ENCODE results near the gene COG4. TPM values are rescaled to one million over a fixed set of nuclear protein-coding genes. Genes with fewer than 3 reads are reported as not detected.
A peak's percentile ranks its signal among the peaks of the same experiment; 100 is the strongest.

Gene COG4
- total RNA-seq, 4 donors from 2014 or later, result 41.1 to 109 (median 47.1) TPM

DNA sequence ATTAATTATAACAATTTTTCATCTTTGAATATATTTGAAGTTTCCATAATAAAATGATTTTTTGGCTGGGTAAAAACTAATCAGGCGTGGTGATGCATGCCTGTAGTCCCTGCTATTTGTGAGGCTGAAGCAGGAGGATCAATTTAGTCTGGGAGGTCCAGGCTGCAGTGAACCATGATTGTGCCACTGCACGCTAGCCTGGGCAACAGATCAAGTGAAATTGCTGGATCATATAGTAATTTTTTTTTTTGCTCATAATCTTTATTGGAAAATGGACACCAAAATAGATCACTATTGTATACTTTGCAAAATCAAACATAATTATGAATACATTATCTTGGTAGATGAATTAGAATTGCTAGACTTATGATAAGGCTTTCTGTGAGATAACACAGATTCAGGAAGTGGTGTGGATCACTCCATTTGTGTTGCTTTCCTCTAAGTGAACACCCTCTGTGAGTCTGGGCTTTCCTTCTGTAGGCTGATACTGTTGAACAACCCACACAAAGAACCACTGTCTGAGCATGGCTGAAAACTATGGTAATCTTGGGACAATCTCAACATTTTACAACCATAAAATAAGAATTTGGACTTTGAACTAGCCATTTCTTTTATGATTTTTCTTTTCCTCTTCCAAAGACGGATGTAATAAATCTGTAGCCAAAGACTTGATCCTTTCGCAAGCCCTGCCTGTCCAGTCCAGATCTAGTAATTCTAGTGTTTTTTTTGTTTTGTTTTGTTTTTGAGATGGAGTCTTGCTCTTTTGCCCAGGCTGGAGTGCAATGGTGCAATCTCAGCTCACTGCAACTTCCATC is 78.9 kb downstream of the COG4 start:
- TF ChIP-seq CTCF (IDR thresholded peaks at IDR 0.05) (no peak), POLR2A (IDR thresholded peaks at IDR 0.05) (no peak), EP300 (IDR thresholded peaks at IDR 0.05) (no peak)
- H3K27ac ChIP-seq, result peak overlapping the region in 2 of 4 donors; percentile 15
- WGBS, 2 donors, result 57 to 66% methylated on average over 4 of the region's 4 CpGs
- H3K4me3 ChIP-seq, result no peak overlapping the region
- H3K9me3 ChIP-seq, result no peaks in the 10 kb centered on the region
- H3K36me3 ChIP-seq, result no peaks in the 10 kb centered on the region
- H3K27me3 ChIP-seq, result no peaks in the 10 kb centered on the region
- no peak for DNase-seq (ENCODE audit: low spot score in 2 of 2)
- peaks cover 0 to 6% (median 0%) of the 10 kb centered on the region in 4 donors for H3K4me1 ChIP-seq

DNA sequence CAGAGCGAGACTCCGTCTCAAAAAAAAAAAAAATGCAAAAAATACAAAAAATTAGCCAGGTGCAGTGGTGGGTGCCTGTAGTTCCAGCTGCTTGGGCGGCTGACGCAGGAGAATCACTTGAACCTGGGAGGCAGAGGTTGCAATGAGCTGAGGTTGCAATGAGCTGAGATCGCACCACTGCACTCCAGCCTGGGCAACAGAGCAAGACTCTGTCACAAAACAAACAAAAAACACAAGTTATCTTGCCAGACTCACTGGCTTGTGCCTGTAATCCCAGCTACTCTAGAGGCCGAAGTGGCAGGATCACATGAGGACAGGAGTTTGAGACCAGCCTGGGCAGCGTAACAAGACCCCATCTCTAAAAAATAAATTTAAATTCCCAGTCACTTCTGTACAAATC is 81.0 kb downstream of the COG4 start:
- Histone ChIP-seq H3K27ac (no peak overlapping the region), H3K27me3 (no peaks in the 10 kb centered on the region), H3K36me3 (no peaks in the 10 kb centered on the region), H3K9me3 (no peaks in the 10 kb centered on the region), H3K4me3 (no peak overlapping the region), H3K4me1 (peaks cover 0 to 19% (median 7%) of the 10 kb centered on the region in 4 donors)
- 94 to 95% methylated on average over 7 of the region's 7 CpGs for WGBS, 2 donors
- no peak for TF ChIP-seq POLR2A (IDR thresholded peaks at IDR 0.05)
- DNase-seq (ENCODE audit: low spot score in 2 of 2), result no peak

- DNase-seq (ENCODE audit: low spot score in 2 of 2), result no peak
- H3K4me3 ChIP-seq, result no peak overlapping the region
- H3K27me3 ChIP-seq, result no peaks in the 10 kb centered on the region
- WGBS, 2 donors, result 79 to 80% methylated on average over 8 of the region's 8 CpGs
- no peak overlapping the region for H3K27ac ChIP-seq
- TF ChIP-seq CTCF (IDR thresholded peaks at IDR 0.05) (no peak), EP300 (IDR thresholded peaks at IDR 0.05) (no peak), POLR2A (IDR thresholded peaks at IDR 0.05) (no peak)
- no peaks in the 10 kb centered on the region for H3K36me3 ChIP-seq
- peaks cover 0 to 27% (median 14%) of the 10 kb centered on the region in 4 donors for H3K4me1 ChIP-seq
- no peaks in the 10 kb centered on the region for H3K9me3 ChIP-seq
Measured at GRCh38 chr16:70441406-70441990, 81.9 kb downstream of the COG4 start.

- Histone ChIP-seq H3K36me3 (no peaks in the 10 kb centered on the region), H3K9me3 (no peaks in the 10 kb centered on the region), H3K27me3 (no peaks in the 10 kb centered on the region), H3K4me1 (peaks cover 0 to 36% (median 16%) of the 10 kb centered on the region in 4 donors), H3K4me3 (peak overlapping the region in 1 of 4 donors; percentile 97), H3K27ac (peak overlapping the region in 2 of 4 donors; percentile 84 to 91)
- 75 to 78% methylated on average over 11 of the region's 11 CpGs for WGBS, 2 donors
- TF ChIP-seq CTCF (IDR thresholded peaks at IDR 0.05) (no peak), EP300 (IDR thresholded peaks at IDR 0.05) (no peak), POLR2A (IDR thresholded peaks at IDR 0.05) (no peak)
- DNase-seq (ENCODE audit: low spot score in 2 of 2), result no peak
Measured at GRCh38 chr16:70440009-70440692, 83.2 kb downstream of the COG4 start.

DNA sequence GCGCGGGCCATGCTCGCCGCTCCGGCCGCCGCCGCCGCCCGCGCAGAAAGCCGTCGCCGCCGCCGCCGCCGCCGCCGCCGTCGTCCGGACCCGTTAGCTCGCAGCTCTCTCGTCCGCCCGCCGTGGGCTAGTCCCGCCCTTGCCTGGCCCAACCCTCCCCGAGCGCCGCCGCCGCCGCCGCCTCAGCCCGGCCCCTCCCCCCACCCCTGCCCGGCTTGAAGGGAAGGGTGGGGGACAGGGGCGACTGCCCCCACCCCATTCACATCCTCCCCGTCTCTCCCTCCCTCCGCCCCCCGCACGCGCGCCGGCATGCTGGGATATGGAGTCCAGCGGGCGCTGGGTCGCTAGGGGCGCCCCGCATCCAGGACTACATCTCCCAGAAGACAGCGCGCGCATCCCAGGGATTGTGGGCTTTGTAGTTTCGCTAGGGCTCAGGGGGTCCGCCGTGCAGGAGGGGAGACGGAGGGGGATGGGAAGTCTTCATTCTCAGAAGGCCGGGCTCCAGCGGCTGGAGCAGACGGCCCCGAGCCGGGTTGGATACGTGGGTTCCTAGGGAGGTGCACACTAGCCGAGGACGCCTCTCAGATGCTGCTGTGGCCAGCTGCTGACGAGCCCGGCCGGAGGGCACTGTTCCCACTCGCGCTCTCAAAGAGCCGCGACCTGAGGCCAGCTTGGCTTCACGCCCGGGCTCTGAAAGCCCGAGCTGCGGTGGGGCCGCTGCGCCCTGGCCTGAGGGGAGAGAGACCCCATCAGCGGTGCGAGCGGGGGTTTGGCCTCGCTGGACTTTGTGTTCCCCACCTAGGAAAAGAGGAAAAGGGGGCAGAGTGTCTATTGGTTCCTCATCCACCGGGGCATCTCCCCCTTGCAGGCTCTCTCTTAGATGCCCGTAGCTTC is 84.1 kb downstream of the COG4 start, which contains the start of gene ST3GAL2:
Gene ST3GAL2 (minus strand): TSS at position 132 of the 894 bp plus-strand sequence. CDS start 40,570 bp downstream, outside the sequence.
- Histone ChIP-seq H3K36me3 (no peaks in the 10 kb centered on the region), H3K27me3 (no peaks in the 10 kb centered on the region), H3K27ac (peak within 1 kb of the TSS; percentile 1 to 91 (median 78)), H3K4me3 (peak within 1 kb of the TSS; percentile 62 to 97 (median 79)), H3K4me1 (peaks cover 0 to 44% (median 19%) of the 10 kb centered on the region in 4 donors), H3K9me3 (no peaks in the 10 kb centered on the region)
- 1% methylated on average over 26 to 70 of the region's 86 CpGs for WGBS, 2 donors
- TF ChIP-seq EP300 (IDR thresholded peaks at IDR 0.05), result peak; percentile 56 to 74
- peak in 1 of 2 donors; percentile 32 for TF ChIP-seq POLR2A (IDR thresholded peaks at IDR 0.05)
- peak in 2 of 5 experiments; percentile 29 to 56 for TF ChIP-seq CTCF (IDR thresholded peaks at IDR 0.05)
- DNase-seq (ENCODE audit: low spot score in 2 of 2), result peak; percentile 91 to 94
